Central memory CD4-positive, alpha-beta T cell (primary cell): ENCODE data around the gene ASB18.

Source experiments
- DNase-seq: peaks from one replicate; pipeline ENCODE4 v3.0.0; 2022

ASB18 gene

GRCh38 chr2:236240228-236240990, 23.8 kb downstream of the ASB18 start:
- DNase-seq = no peak

GRCh38 chr2:236239276-236240065, 24.7 kb downstream of the ASB18 start:
- DNase-seq = no peak

- no peak for DNase-seq
These were observed 25.5 kb downstream of the ASB18 start for GRCh38 chr2:236238751-236239150.

- DNase-seq = no peak
These were observed 26.6 kb downstream of the ASB18 start for GRCh38 chr2:236237468-236238190.

- DNase-seq = no peak
These were observed 27.4 kb downstream of the ASB18 start for GRCh38 chr2:236236559-236237452.

GRCh38 chr2:236229186-236229585, 35.0 kb downstream of the ASB18 start:
- DNase-seq = no peak

- DNase-seq = no peak
These were observed 40.5 kb downstream of the ASB18 start for GRCh38 chr2:236223675-236224074.

GRCh38 chr2:236221798-236222197, 42.4 kb downstream of the ASB18 start:
- DNase-seq = no peak

GRCh38 chr2:236219411-236219810, 44.8 kb downstream of the ASB18 start:
- DNase-seq = no peak

GRCh38 chr2:236217926-236218325, 46.3 kb downstream of the ASB18 start:
- no peak for DNase-seq

- no peak for DNase-seq
These were observed 47.5 kb downstream of the ASB18 start for GRCh38 chr2:236216711-236217110.

- DNase-seq = no peak
These were observed 48.4 kb downstream of the ASB18 start for GRCh38 chr2:236215761-236216333.

GRCh38 chr2:236215196-236215595, 49.0 kb downstream of the ASB18 start:
- DNase-seq = no peak

- DNase-seq = no peak
These were observed 49.7 kb downstream of the ASB18 start for GRCh38 chr2:236214376-236214995.

GRCh38 chr2:236211296-236211695, 52.9 kb downstream of the ASB18 start:
- DNase-seq = no peak

GRCh38 chr2:236210536-236210935, 53.7 kb downstream of the ASB18 start:
- DNase-seq = no peak

GRCh38 chr2:236209996-236210395, 54.2 kb downstream of the ASB18 start:
- no peak for DNase-seq

- no peak for DNase-seq
These were observed 54.7 kb downstream of the ASB18 start for GRCh38 chr2:236209535-236209934.

GRCh38 chr2:236208019-236208926, 55.9 kb downstream of the ASB18 start:
- no peak for DNase-seq

- no peak for DNase-seq
These were observed 56.7 kb downstream of the ASB18 start for GRCh38 chr2:236207472-236207871.
